ENCODE data around the gene KCNK3. TPM values are rescaled to one million over a fixed set of nuclear protein-coding genes. Genes with fewer than 3 reads are reported as not detected.

The KCNK3 gene
- total RNA-seq, 1 donor: not detected

- no peak overlapping the region for H3K27ac ChIP-seq (ENCODE audit: low read depth, low read length)
- no peaks in the 10 kb centered on the region for H3K27me3 ChIP-seq (ENCODE audit: insufficient read depth, low read length)
- no peaks in the 10 kb centered on the region for H3K79me2 ChIP-seq (ENCODE audit: insufficient read depth, low read length)
- H3K4me3 ChIP-seq (ENCODE audit: insufficient read depth, low read length): no peak overlapping the region
- H3K9me3 ChIP-seq (ENCODE audit: low read depth, low read length): no peaks in the 10 kb centered on the region
- H3K36me3 ChIP-seq (ENCODE audit: insufficient read depth, low read length): no peaks in the 10 kb centered on the region
- DNase-seq (ENCODE audit: insufficient read length, low spot score, missing footprints): no peak
- peaks cover 20% of the 10 kb centered on the region for H3K4me1 ChIP-seq (ENCODE audit: insufficient read depth, low read length)
- no peak for TF ChIP-seq CTCF (IDR thresholded peaks at IDR 0.05; ENCODE audit: extremely low read depth, low read depth, low read length)
- no peaks in the 10 kb centered on the region for H4K20me1 ChIP-seq (ENCODE audit: insufficient read depth, low read length)
- H2AFZ ChIP-seq (ENCODE audit: low read length): no peak overlapping the region
- H3K4me2 ChIP-seq (ENCODE audit: insufficient read depth, low read length): no peak overlapping the region
These were observed 24.8 kb downstream of the KCNK3 start for GRCh38 chr2:26717362-26717761.

GRCh38 chr2:26718949-26719686 lies 26.6 kb downstream of the KCNK3 start:
- Histone ChIP-seq H4K20me1 (ENCODE audit: insufficient read depth, low read length) (no peaks in the 10 kb centered on the region), H3K36me3 (ENCODE audit: insufficient read depth, low read length) (no peaks in the 10 kb centered on the region), H3K79me2 (ENCODE audit: insufficient read depth, low read length) (no peaks in the 10 kb centered on the region), H3K4me3 (ENCODE audit: insufficient read depth, low read length) (no peak overlapping the region), H3K27ac (ENCODE audit: low read depth, low read length) (no peak overlapping the region), H2AFZ (ENCODE audit: low read length) (no peak overlapping the region), H3K27me3 (ENCODE audit: insufficient read depth, low read length) (no peaks in the 10 kb centered on the region), H3K4me2 (ENCODE audit: insufficient read depth, low read length) (no peak overlapping the region), H3K9me3 (ENCODE audit: low read depth, low read length) (no peaks in the 10 kb centered on the region), H3K4me1 (ENCODE audit: insufficient read depth, low read length) (peaks cover 32% of the 10 kb centered on the region)
- no peak for DNase-seq (ENCODE audit: insufficient read length, low spot score, missing footprints)
- TF ChIP-seq CTCF (IDR thresholded peaks at IDR 0.05; ENCODE audit: extremely low read depth, low read depth, low read length): no peak

- Histone ChIP-seq H3K4me1 (ENCODE audit: insufficient read depth, low read length) (peaks cover 44% of the 10 kb centered on the region), H3K27ac (ENCODE audit: low read depth, low read length) (peak overlapping the region; percentile 75), H3K9me3 (ENCODE audit: low read depth, low read length) (no peaks in the 10 kb centered on the region), H3K4me2 (ENCODE audit: insufficient read depth, low read length) (no peak overlapping the region), H3K79me2 (ENCODE audit: insufficient read depth, low read length) (no peaks in the 10 kb centered on the region), H3K4me3 (ENCODE audit: insufficient read depth, low read length) (no peak overlapping the region), H3K27me3 (ENCODE audit: insufficient read depth, low read length) (no peaks in the 10 kb centered on the region), H3K36me3 (ENCODE audit: insufficient read depth, low read length) (no peaks in the 10 kb centered on the region), H2AFZ (ENCODE audit: low read length) (no peak overlapping the region), H4K20me1 (ENCODE audit: insufficient read depth, low read length) (no peaks in the 10 kb centered on the region)
- DNase-seq (ENCODE audit: insufficient read length, low spot score, missing footprints): peak; percentile 97
- no peak for TF ChIP-seq CTCF (IDR thresholded peaks at IDR 0.05; ENCODE audit: extremely low read depth, low read depth, low read length)
These were observed 28.0 kb downstream of the KCNK3 start for GRCh38 chr2:26720322-26721114.
